Calu3 (cell line): ENCODE results near the gene RABGAP1L. TPM values are rescaled to one million over a fixed set of nuclear protein-coding genes. Genes with fewer than 3 reads are reported as not detected.

Source experiments
- BruUV-seq: library from RNA; stranded (reverse); fragments of 400-500 nt; replicated peaks from 2 replicates; lab custom pipeline; 2021; lab: Mats Ljungman, UMichigan
- CTCF ChIA-PET: fragments of 300-600 bp; sonication (Branson Sonifier 250); formaldehyde crosslinking; loops from one replicate; lab custom pipeline; 2022; ENCODE audit warnings: antibody characterized with exemption; lab: Charles Lee
- DNase-seq: peaks from one replicate; pipeline ENCODE4 v3.0.0; 2022
- H3K27ac Mint-ChIP-seq: one replicate; pipeline ENCODE4 v1.8.0; 2022; ENCODE audit warnings: mixed read lengths; ENCODE audit not compliant: unreplicated experiment
- H3K27me3 Mint-ChIP-seq: one replicate; pipeline ENCODE4 v1.8.0; 2022; ENCODE audit warnings: mixed read lengths; ENCODE audit not compliant: unreplicated experiment
- H3K36me3 Mint-ChIP-seq: one replicate; pipeline ENCODE4 v1.8.0; 2022; ENCODE audit warnings: mild to moderate bottlenecking, moderate library complexity, mixed read lengths; ENCODE audit not compliant: insufficient read depth, unreplicated experiment
- H3K4me1 Mint-ChIP-seq: one replicate; pipeline ENCODE4 v1.8.0; 2022; ENCODE audit warnings: mild to moderate bottlenecking, low read depth, mixed read lengths; ENCODE audit not compliant: unreplicated experiment
- H3K4me3 Mint-ChIP-seq: one replicate; pipeline ENCODE4 v1.8.0; 2022; ENCODE audit warnings: mild to moderate bottlenecking, low read depth, moderate library complexity, mixed read lengths; ENCODE audit not compliant: unreplicated experiment
- H3K9me3 Mint-ChIP-seq: one replicate; pipeline ENCODE4 v1.8.0; 2022; ENCODE audit warnings: low read depth, mixed read lengths; ENCODE audit not compliant: unreplicated experiment
- CTCF ChIP-seq: fragments of 200-600 bp; IDR thresholded peaks from one replicate; pipeline ENCODE4 v1.8.0; 2022; ENCODE audit warnings: antibody characterized with exemption; ENCODE audit not compliant: unreplicated experiment
- intact Hi-C: fragments of 100-400 bp; cut with micrococcal nuclease; formaldehyde crosslinking; loops from one replicate; pipeline ENCODE4 v1.10.0; 2022; ENCODE audit not compliant: unreplicated experiment
- total RNA-seq: library from RNA; stranded (reverse); gene quantifications from 2 replicates; pipeline ENCODE4 v1.2.3, GENCODE V29; 2022

RABGAP1L gene
- total RNA-seq, 1 experiment from 2014 or later: 135 TPM

- no peak for TF ChIP-seq CTCF
- CTCF ChIA-PET: interaction anchor here (0.6 to 2.5 kb wide), 8 partner anchors 20 to 251 kb away, joined by 3 to 11 read pairs (median 4); no protein-coding TSS in a partner anchor
- peak; percentile 55 for DNase-seq
- Mint-ChIP-seq H3K27ac (peak overlapping the region; percentile 83), H3K36me3 (peaks cover 47% of the 10 kb centered on the region), H3K27me3 (no peaks in the 10 kb centered on the region), H3K4me3 (peak overlapping the region; percentile 72), H3K9me3 (peaks cover under 1% of the 10 kb centered on the region), H3K4me1 (peaks cover 44% of the 10 kb centered on the region)
- BruUV-seq: TSS peak; percentile 47
- intact Hi-C loops: loop anchor here (1.0 to 5.0 kb wide), 7 partner anchors 24 to 124 kb away; partner anchors contain the start of gene CACYBP
These were observed 715.2 kb downstream of the RABGAP1L start for GRCh38 chr1:174874331-174875053.

GRCh38 chr1:174875306-174875705 is 716.0 kb downstream of the RABGAP1L start:
- Mint-ChIP-seq H3K27ac (peak overlapping the region; percentile 83), H3K9me3 (no peaks in the 10 kb centered on the region), H3K4me1 (peaks cover 45% of the 10 kb centered on the region), H3K4me3 (peak overlapping the region; percentile 72), H3K36me3 (peaks cover 55% of the 10 kb centered on the region), H3K27me3 (no peaks in the 10 kb centered on the region)
- no TSS peak for BruUV-seq
- peak; percentile 94 for DNase-seq
- CTCF ChIA-PET: interaction anchor here (0.5 to 2.5 kb wide), 4 partner anchors 19 to 82 kb away, joined by 3 to 11 read pairs (median 7); no protein-coding TSS in a partner anchor
- TF ChIP-seq CTCF: no peak
- intact Hi-C loops: loop anchor here (1.0 to 2.0 kb wide), 6 partner anchors 23 to 123 kb away; partner anchors contain the start of gene CACYBP

GRCh38 chr1:174877208-174877673 is 717.9 kb downstream of the RABGAP1L start:
- BruUV-seq: no TSS peak
- H3K27me3 Mint-ChIP-seq: no peaks in the 10 kb centered on the region
- H3K9me3 Mint-ChIP-seq: no peaks in the 10 kb centered on the region
- intact Hi-C loops: no loop called here
- peaks cover 61% of the 10 kb centered on the region for H3K36me3 Mint-ChIP-seq
- peak; percentile 28 for DNase-seq
- peak overlapping the region; percentile 83 for H3K27ac Mint-ChIP-seq
- H3K4me3 Mint-ChIP-seq: peak overlapping the region; percentile 72
- TF ChIP-seq CTCF: no peak
- peaks cover 47% of the 10 kb centered on the region for H3K4me1 Mint-ChIP-seq
- CTCF ChIA-PET: interaction anchor here (0.5 to 1.2 kb wide), 8 partner anchors 13 to 946 kb away, joined by 3 to 6 read pairs (median 4); no protein-coding TSS in a partner anchor

GRCh38 chr1:174880171-174880570 is 720.9 kb downstream of the RABGAP1L start:
- CTCF ChIA-PET: interaction anchor here (0.6 kb wide), 1 partner anchor 1947 kb away, joined by 5 read pairs; no protein-coding TSS in a partner anchor
- intact Hi-C loops: no loop called here
- H3K4me3 Mint-ChIP-seq: no peak overlapping the region
- H3K27me3 Mint-ChIP-seq: no peaks in the 10 kb centered on the region
- H3K27ac Mint-ChIP-seq: no peak overlapping the region
- no peaks in the 10 kb centered on the region for H3K9me3 Mint-ChIP-seq
- no TSS peak for BruUV-seq
- no peak for TF ChIP-seq CTCF
- H3K4me1 Mint-ChIP-seq: peaks cover 31% of the 10 kb centered on the region
- H3K36me3 Mint-ChIP-seq: peaks cover 44% of the 10 kb centered on the region
- no peak for DNase-seq
